Measurements from ENCODE around the gene B9D1. TPM values are rescaled to one million over a fixed set of nuclear protein-coding genes. Genes with fewer than 3 reads are reported as not detected.

The B9D1 gene
- total and polyA plus RNA-seq, 9 of the 15 experiments (the other 6 are each of a cell fraction or from before 2014, with no cell fraction given), result 8.9 to 28.0 (median 17.9) TPM

DNA sequence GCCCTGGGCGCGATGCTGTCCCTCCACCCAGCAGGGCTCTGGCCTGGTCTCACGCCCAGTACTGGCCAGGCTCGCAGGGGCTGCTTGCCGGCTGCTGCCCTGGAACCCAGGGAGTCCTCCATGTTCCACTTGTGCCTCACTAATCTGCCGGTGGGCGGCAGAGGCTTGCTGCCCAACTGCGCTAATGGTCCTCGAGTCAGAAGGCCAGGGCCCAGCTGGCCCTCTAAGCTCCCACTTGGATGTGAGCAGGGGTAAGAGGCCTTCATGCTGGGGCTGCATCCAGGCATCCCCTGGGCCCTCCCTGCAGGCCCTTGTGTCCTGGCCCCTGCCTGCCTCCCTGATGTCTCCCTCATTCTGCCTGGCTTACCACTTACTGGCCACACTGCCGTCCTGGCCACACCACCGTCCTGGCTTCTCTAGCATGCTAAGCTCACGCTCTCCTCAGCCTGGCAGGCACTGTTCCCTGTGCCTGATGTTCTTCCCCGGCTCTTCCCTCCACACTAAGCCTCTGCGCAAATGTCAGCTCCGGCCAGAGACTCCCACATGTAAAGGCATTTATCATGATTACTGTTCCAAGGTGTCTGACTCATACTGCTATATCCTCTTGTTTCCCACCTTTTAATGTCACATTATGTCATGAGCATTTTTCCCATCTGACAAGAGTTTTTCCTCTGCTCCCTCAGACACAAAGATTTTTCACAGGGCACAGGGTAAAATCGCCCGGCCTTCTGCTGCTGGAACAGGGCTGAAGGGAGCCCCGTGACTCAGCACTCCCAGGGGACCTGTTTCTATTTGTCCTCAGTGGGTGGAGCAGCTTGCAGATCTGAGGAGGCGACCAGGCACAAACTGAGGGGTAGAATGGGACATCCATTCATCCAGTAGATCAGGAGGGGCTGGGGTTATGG, 15.9 kb downstream of the B9D1 start (continued):
- TF ChIP-seq, protein P1, sequence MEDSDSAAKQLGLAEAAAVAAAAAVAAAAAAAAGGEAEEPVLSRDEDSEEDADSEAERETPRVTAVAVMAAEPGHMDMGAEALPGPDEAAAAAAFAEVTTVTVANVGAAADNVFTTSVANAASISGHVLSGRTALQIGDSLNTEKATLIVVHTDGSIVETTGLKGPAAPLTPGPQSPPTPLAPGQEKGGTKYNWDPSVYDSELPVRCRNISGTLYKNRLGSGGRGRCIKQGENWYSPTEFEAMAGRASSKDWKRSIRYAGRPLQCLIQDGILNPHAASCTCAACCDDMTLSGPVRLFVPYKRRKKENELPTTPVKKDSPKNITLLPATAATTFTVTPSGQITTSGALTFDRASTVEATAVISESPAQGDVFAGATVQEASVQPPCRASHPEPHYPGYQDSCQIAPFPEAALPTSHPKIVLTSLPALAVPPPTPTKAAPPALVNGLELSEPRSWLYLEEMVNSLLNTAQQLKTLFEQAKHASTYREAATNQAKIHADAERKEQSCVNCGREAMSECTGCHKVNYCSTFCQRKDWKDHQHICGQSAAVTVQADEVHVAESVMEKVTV (CRISPR knock-in tag; IDR thresholded peaks at IDR 0.05), result no peak
- TF ChIP-seq TSC22D4 (tag; IDR thresholded peaks at IDR 0.05), result no peak
- peak; percentile 56; the same call in 1 of the 2 replicates for TF ChIP-seq ZEB2 (IDR thresholded peaks at IDR 0.05)
- TF ChIP-seq NR2F6 (CRISPR knock-in tag; IDR thresholded peaks at IDR 0.05), result no peak
- no peak for TF ChIP-seq SIN3B (IDR thresholded peaks at IDR 0.05; ENCODE audit: low read depth)
- TF ChIP-seq RBM39 (optimal IDR thresholded peaks at IDR 0.05; ENCODE audit: low read depth, low read length), result no peak
- TF ChIP-seq POLR3G (IDR thresholded peaks at IDR 0.05; ENCODE audit: extremely low read depth, insufficient read length, insufficient replicate concordance), result no peak
- TF ChIP-seq, protein P2, sequence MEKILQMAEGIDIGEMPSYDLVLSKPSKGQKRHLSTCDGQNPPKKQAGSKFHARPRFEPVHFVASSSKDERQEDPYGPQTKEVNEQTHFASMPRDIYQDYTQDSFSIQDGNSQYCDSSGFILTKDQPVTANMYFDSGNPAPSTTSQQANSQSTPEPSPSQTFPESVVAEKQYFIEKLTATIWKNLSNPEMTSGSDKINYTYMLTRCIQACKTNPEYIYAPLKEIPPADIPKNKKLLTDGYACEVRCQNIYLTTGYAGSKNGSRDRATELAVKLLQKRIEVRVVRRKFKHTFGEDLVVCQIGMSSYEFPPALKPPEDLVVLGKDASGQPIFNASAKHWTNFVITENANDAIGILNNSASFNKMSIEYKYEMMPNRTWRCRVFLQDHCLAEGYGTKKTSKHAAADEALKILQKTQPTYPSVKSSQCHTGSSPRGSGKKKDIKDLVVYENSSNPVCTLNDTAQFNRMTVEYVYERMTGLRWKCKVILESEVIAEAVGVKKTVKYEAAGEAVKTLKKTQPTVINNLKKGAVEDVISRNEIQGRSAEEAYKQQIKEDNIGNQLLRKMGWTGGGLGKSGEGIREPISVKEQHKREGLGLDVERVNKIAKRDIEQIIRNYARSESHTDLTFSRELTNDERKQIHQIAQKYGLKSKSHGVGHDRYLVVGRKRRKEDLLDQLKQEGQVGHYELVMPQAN (IDR thresholded peaks at IDR 0.05; ENCODE audit: borderline replicate concordance), result no peak
- TF ChIP-seq, protein P3, sequence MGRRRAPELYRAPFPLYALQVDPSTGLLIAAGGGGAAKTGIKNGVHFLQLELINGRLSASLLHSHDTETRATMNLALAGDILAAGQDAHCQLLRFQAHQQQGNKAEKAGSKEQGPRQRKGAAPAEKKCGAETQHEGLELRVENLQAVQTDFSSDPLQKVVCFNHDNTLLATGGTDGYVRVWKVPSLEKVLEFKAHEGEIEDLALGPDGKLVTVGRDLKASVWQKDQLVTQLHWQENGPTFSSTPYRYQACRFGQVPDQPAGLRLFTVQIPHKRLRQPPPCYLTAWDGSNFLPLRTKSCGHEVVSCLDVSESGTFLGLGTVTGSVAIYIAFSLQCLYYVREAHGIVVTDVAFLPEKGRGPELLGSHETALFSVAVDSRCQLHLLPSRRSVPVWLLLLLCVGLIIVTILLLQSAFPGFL (CRISPR knock-in tag; IDR thresholded peaks at IDR 0.05), result no peak
- no peak for TF ChIP-seq KLF1 (tag; IDR thresholded peaks at IDR 0.05)
- TF ChIP-seq TRIM28 (IDR thresholded peaks at IDR 0.05), result no peak
- TF ChIP-seq PTBP1 (IDR thresholded peaks at IDR 0.05; ENCODE audit: low read depth, low read length), result no peak
- TF ChIP-seq, protein P4, sequence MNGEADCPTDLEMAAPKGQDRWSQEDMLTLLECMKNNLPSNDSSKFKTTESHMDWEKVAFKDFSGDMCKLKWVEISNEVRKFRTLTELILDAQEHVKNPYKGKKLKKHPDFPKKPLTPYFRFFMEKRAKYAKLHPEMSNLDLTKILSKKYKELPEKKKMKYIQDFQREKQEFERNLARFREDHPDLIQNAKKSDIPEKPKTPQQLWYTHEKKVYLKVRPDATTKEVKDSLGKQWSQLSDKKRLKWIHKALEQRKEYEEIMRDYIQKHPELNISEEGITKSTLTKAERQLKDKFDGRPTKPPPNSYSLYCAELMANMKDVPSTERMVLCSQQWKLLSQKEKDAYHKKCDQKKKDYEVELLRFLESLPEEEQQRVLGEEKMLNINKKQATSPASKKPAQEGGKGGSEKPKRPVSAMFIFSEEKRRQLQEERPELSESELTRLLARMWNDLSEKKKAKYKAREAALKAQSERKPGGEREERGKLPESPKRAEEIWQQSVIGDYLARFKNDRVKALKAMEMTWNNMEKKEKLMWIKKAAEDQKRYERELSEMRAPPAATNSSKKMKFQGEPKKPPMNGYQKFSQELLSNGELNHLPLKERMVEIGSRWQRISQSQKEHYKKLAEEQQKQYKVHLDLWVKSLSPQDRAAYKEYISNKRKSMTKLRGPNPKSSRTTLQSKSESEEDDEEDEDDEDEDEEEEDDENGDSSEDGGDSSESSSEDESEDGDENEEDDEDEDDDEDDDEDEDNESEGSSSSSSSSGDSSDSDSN (IDR thresholded peaks at IDR 0.05; ENCODE audit: borderline replicate concordance in 1 of 2, low read depth in 2 of 2, low read length in 2 of 2), result peak in 1 of 2 experiments; percentile 46; a peak in 1 of 4 replicates
- TF ChIP-seq, protein P5, sequence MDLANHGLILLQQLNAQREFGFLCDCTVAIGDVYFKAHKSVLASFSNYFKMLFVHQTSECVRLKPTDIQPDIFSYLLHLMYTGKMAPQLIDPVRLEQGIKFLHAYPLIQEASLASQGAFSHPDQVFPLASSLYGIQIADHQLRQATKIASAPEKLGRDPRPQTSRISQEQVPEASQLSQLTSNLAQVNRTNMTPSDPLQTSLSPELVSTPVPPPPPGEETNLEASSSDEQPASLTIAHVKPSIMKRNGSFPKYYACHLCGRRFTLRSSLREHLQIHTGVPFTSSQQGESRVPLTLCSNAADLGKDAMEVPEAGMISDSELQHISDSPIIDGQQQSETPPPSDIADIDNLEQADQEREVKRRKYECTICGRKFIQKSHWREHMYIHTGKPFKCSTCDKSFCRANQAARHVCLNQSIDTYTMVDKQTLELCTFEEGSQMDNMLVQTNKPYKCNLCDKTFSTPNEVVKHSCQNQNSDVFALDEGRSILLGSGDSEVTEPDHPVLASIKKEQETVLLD (IDR thresholded peaks at IDR 0.05), result no peak
- no peak for TF ChIP-seq PURB (CRISPR knock-in tag; IDR thresholded peaks at IDR 0.05; ENCODE audit: low read depth)
- TF ChIP-seq CCNT2 (IDR thresholded peaks at IDR 0.05; ENCODE audit: borderline replicate concordance, extremely low read depth, insufficient read length, low read depth, low read length), result no peak
- TF ChIP-seq, protein P6, sequence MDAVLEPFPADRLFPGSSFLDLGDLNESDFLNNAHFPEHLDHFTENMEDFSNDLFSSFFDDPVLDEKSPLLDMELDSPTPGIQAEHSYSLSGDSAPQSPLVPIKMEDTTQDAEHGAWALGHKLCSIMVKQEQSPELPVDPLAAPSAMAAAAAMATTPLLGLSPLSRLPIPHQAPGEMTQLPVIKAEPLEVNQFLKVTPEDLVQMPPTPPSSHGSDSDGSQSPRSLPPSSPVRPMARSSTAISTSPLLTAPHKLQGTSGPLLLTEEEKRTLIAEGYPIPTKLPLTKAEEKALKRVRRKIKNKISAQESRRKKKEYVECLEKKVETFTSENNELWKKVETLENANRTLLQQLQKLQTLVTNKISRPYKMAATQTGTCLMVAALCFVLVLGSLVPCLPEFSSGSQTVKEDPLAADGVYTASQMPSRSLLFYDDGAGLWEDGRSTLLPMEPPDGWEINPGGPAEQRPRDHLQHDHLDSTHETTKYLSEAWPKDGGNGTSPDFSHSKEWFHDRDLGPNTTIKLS (IDR thresholded peaks at IDR 0.05; ENCODE audit: borderline replicate concordance, low read depth), result no peak

Data from K562 (cell line).